Measurements from ENCODE around the gene FOXP1. TPM values are rescaled to one million over a fixed set of nuclear protein-coding genes. Genes with fewer than 3 reads are reported as not detected.
A peak's percentile ranks its signal among the peaks of the same experiment; 100 is the strongest.

The FOXP1 gene
- total RNA-seq, 3 donors from 2014 or later: 61.9 to 267 (median 146) TPM

- TF ChIP-seq POLR2AphosphoS5 (IDR thresholded peaks at IDR 0.05) (no peak), POLR2A (IDR thresholded peaks at IDR 0.05) (no peak), CTCF (IDR thresholded peaks at IDR 0.05) (no peak)
- DNase-seq (ENCODE audit: low spot score in 2 of 2): no peak
- Histone ChIP-seq H3K4me1 (peaks cover 0 to 18% of the 10 kb centered on the region in 2 donors), H3K27me3 (no peaks in the 10 kb centered on the region), H3K4me3 (peak overlapping the region in 1 of 3 donors; percentile 27), H3K9me3 (no peaks in the 10 kb centered on the region), H3K36me3 (no peaks in the 10 kb centered on the region), H3K27ac (peak overlapping the region; percentile 62 to 77)
- intact Hi-C loops (cut with DNase I; ENCODE audit: low total_unique reads): loop anchor here (1.0 kb wide), 1 partner anchor 12 kb away; no protein-coding TSS in a partner anchor
These were observed 481.2 kb downstream of the FOXP1 start for GRCh38 chr3:71102111-71102983.

GRCh38 chr3:71101626-71102025, 481.9 kb downstream of the FOXP1 start:
- no peak overlapping the region for H3K4me3 ChIP-seq
- DNase-seq (ENCODE audit: low spot score in 2 of 2): no peak
- TF ChIP-seq POLR2AphosphoS5 (IDR thresholded peaks at IDR 0.05): no peak
- TF ChIP-seq CTCF (IDR thresholded peaks at IDR 0.05): no peak
- no peak for TF ChIP-seq POLR2A (IDR thresholded peaks at IDR 0.05)
- H3K9me3 ChIP-seq: no peaks in the 10 kb centered on the region
- no peaks in the 10 kb centered on the region for H3K27me3 ChIP-seq
- intact Hi-C loops (cut with DNase I; ENCODE audit: low total_unique reads): loop anchor here (1.0 kb wide), 1 partner anchor 13 kb away; no protein-coding TSS in a partner anchor
- no peaks in the 10 kb centered on the region for H3K36me3 ChIP-seq
- peak overlapping the region; percentile 42 to 68 for H3K27ac ChIP-seq
- H3K4me1 ChIP-seq: peaks cover 0 to 18% of the 10 kb centered on the region in 2 donors

GRCh38 chr3:71101014-71101413, 482.5 kb downstream of the FOXP1 start:
- Histone ChIP-seq H3K27me3 (no peaks in the 10 kb centered on the region), H3K36me3 (no peaks in the 10 kb centered on the region), H3K4me3 (no peak overlapping the region), H3K27ac (peak overlapping the region in 1 of 2 donors; percentile 36), H3K9me3 (no peaks in the 10 kb centered on the region), H3K4me1 (peaks cover 0 to 18% of the 10 kb centered on the region in 2 donors)
- no peak for DNase-seq (ENCODE audit: low spot score in 2 of 2)
- TF ChIP-seq CTCF (IDR thresholded peaks at IDR 0.05): no peak
- no peak for TF ChIP-seq POLR2AphosphoS5 (IDR thresholded peaks at IDR 0.05)
- TF ChIP-seq POLR2A (IDR thresholded peaks at IDR 0.05): no peak
- intact Hi-C loops (cut with DNase I; ENCODE audit: low total_unique reads): no loop called here

GRCh38 chr3:71099997-71100719, 483.4 kb downstream of the FOXP1 start:
- Histone ChIP-seq H3K27me3 (no peaks in the 10 kb centered on the region), H3K4me3 (no peak overlapping the region), H3K9me3 (no peaks in the 10 kb centered on the region), H3K4me1 (peaks cover 0 to 18% of the 10 kb centered on the region in 2 donors), H3K27ac (peak overlapping the region; percentile 29 to 36), H3K36me3 (no peaks in the 10 kb centered on the region)
- TF ChIP-seq CTCF (IDR thresholded peaks at IDR 0.05) (no peak), POLR2AphosphoS5 (IDR thresholded peaks at IDR 0.05) (no peak), POLR2A (IDR thresholded peaks at IDR 0.05) (no peak)
- intact Hi-C loops (cut with DNase I; ENCODE audit: low total_unique reads): no loop called here
- no peak for DNase-seq (ENCODE audit: low spot score in 2 of 2)

All from breast epithelium (tissue), 4 donors.